ENCODE measurements around the gene CSF1R.
A peak's percentile ranks its signal among the peaks of the same experiment; 100 is the strongest.

CSF1R gene

GRCh38 chr5:150109921-150110320 lies 23.6 kb upstream of the CSF1R start:
- peaks cover 15% of the 10 kb centered on the region for H3K4me1 ChIP-seq (ENCODE audit: insufficient read depth, poor library complexity, severe bottlenecking)
- DNase-seq (ENCODE audit: low spot score) = no peak
- H3K27ac ChIP-seq (ENCODE audit: poor library complexity, severe bottlenecking) = no peak overlapping the region
- ATAC-seq (ENCODE audit: low read depth) = no peak
- H3K36me3 ChIP-seq (ENCODE audit: low read depth) = no peaks in the 10 kb centered on the region
- no peak overlapping the region for H3K4me3 ChIP-seq (ENCODE audit: severe bottlenecking)
- H3K27me3 ChIP-seq (ENCODE audit: insufficient read depth, poor library complexity, severe bottlenecking) = no peaks in the 10 kb centered on the region
- no peak for TF ChIP-seq CTCF (IDR thresholded peaks at IDR 0.05; ENCODE audit: poor library complexity, severe bottlenecking)
- H3K9me3 ChIP-seq (ENCODE audit: severe bottlenecking) = no peaks in the 10 kb centered on the region

GRCh38 chr5:150108711-150109514 lies 22.6 kb upstream of the CSF1R start:
- Histone ChIP-seq H3K27me3 (ENCODE audit: insufficient read depth, poor library complexity, severe bottlenecking) (no peaks in the 10 kb centered on the region), H3K27ac (ENCODE audit: poor library complexity, severe bottlenecking) (no peak overlapping the region), H3K4me3 (ENCODE audit: severe bottlenecking) (no peak overlapping the region), H3K9me3 (ENCODE audit: severe bottlenecking) (no peaks in the 10 kb centered on the region), H3K36me3 (ENCODE audit: low read depth) (no peaks in the 10 kb centered on the region), H3K4me1 (ENCODE audit: insufficient read depth, poor library complexity, severe bottlenecking) (peaks cover 15% of the 10 kb centered on the region)
- no peak for ATAC-seq (ENCODE audit: low read depth)
- DNase-seq (ENCODE audit: low spot score) = no peak
- TF ChIP-seq CTCF (IDR thresholded peaks at IDR 0.05; ENCODE audit: poor library complexity, severe bottlenecking) = no peak

- no peak overlapping the region for H3K4me3 ChIP-seq (ENCODE audit: severe bottlenecking)
- H3K9me3 ChIP-seq (ENCODE audit: severe bottlenecking) = no peaks in the 10 kb centered on the region
- DNase-seq (ENCODE audit: low spot score) (no peak), ATAC-seq (ENCODE audit: low read depth) (0 out of 3 replicates have a peak, but pooled peaks have one; percentile 16)
- no peaks in the 10 kb centered on the region for H3K36me3 ChIP-seq (ENCODE audit: low read depth)
- H3K4me1 ChIP-seq (ENCODE audit: insufficient read depth, poor library complexity, severe bottlenecking) = peaks cover 12% of the 10 kb centered on the region
- TF ChIP-seq CTCF (IDR thresholded peaks at IDR 0.05; ENCODE audit: poor library complexity, severe bottlenecking) = no peak
- no peak overlapping the region for H3K27ac ChIP-seq (ENCODE audit: poor library complexity, severe bottlenecking)
- H3K27me3 ChIP-seq (ENCODE audit: insufficient read depth, poor library complexity, severe bottlenecking) = no peaks in the 10 kb centered on the region
These were observed 21.6 kb upstream of the CSF1R start for GRCh38 chr5:150107909-150108447.

GRCh38 chr5:150106674-150107426 lies 20.5 kb upstream of the CSF1R start:
- DNase-seq (ENCODE audit: low spot score) = no peak
- no peak for TF ChIP-seq CTCF (IDR thresholded peaks at IDR 0.05; ENCODE audit: poor library complexity, severe bottlenecking)
- no peak; the same call in 2 of the 3 replicates for ATAC-seq (ENCODE audit: low read depth)
- Histone ChIP-seq H3K9me3 (ENCODE audit: severe bottlenecking) (no peaks in the 10 kb centered on the region), H3K27ac (ENCODE audit: poor library complexity, severe bottlenecking) (no peak overlapping the region), H3K4me3 (ENCODE audit: severe bottlenecking) (no peak overlapping the region), H3K27me3 (ENCODE audit: insufficient read depth, poor library complexity, severe bottlenecking) (no peaks in the 10 kb centered on the region), H3K4me1 (ENCODE audit: insufficient read depth, poor library complexity, severe bottlenecking) (peaks cover under 1% of the 10 kb centered on the region), H3K36me3 (ENCODE audit: low read depth) (no peaks in the 10 kb centered on the region)
